SU-DHL-6 (cell line): ENCODE measurements around the gene TGM3.

Source experiments
- H2AFZ ChIP-seq: fragments of 200-600 bp; sonication (generic); 2 replicates; pipeline ENCODE4 v1.6.1; 2014; ENCODE audit warnings: low read depth, mild to moderate bottlenecking, moderate library complexity, mixed read lengths, antibody characterized with exemption, low read length; ENCODE audit not compliant: severe bottlenecking
- H3F3A ChIP-seq: fragments of 200-600 bp; shearing (Covaris generic); 2 replicates; pipeline ENCODE4 v1.6.0; 2016; ENCODE audit warnings: antibody characterized with exemption, mild to moderate bottlenecking; ENCODE audit not compliant: insufficient read depth
- H3K27ac ChIP-seq: fragments of 200-600 bp; sonication (generic); 2 replicates; pipeline ENCODE4 v1.5.1; 2016; ENCODE audit warnings: low read depth, mild to moderate bottlenecking, low read length, moderate library complexity, mixed read lengths
- H3K27me3 ChIP-seq: fragments of 200-600 bp; sonication (generic), shearing (Covaris generic); 2 replicates; pipeline ENCODE4 v1.6.0; 2014; ENCODE audit warnings: mild to moderate bottlenecking, low read length
- H3K36me3 ChIP-seq: fragments of 200-600 bp; sonication (generic); 2 replicates; pipeline ENCODE4 v1.6.1; 2014; ENCODE audit warnings: mild to moderate bottlenecking, low read length, mixed read lengths
- H3K4me2 ChIP-seq: fragments of 300-600, 200-600 bp; shearing (Covaris generic), sonication (generic); 2 replicates; pipeline ENCODE4 v1.6.0; 2014; ENCODE audit warnings: low read length, low read depth, mild to moderate bottlenecking; ENCODE audit not compliant: poor library complexity, severe bottlenecking
- H3K4me3 ChIP-seq: fragments of 200-600 bp; sonication (generic); 2 replicates; pipeline ENCODE4 v1.5.1; 2014; ENCODE audit warnings: antibody characterized with exemption, low read length, mild to moderate bottlenecking, mixed read lengths; ENCODE audit not compliant: insufficient read depth, poor library complexity, severe bottlenecking
- H3K79me2 ChIP-seq: fragments of 200-600 bp; sonication (generic); 2 replicates; pipeline ENCODE4 v1.6.1; 2014; ENCODE audit warnings: mild to moderate bottlenecking, low read length, moderate library complexity; ENCODE audit not compliant: insufficient read depth
- H3K9ac ChIP-seq: fragments of 200-600 bp; sonication (generic); 2 replicates; pipeline ENCODE4 v1.7.0; 2014; ENCODE audit warnings: mild to moderate bottlenecking, low read length
- H3K9me2 ChIP-seq: fragments of 200-600 bp; sonication (generic); replicated peaks from 2 replicates; pipeline ENCODE4 v1.6.1; 2014; ENCODE audit warnings: low read length; ENCODE audit not compliant: insufficient read depth
- H3K9me3 ChIP-seq: fragments of 200-600 bp; sonication (generic); 2 replicates; pipeline ENCODE4 v1.6.1; 2014; ENCODE audit warnings: low read length, mixed read lengths; ENCODE audit not compliant: insufficient read depth
- H4K20me1 ChIP-seq: fragments of 200-600 bp; sonication (generic); 2 replicates; pipeline ENCODE4 v1.6.1; 2014; ENCODE audit warnings: low read depth, mild to moderate bottlenecking, antibody characterized with exemption, low read length, moderate library complexity, mixed read lengths
- EZH2phosphoT487 ChIP-seq: fragments of 200-600 bp; sonication (generic), shearing (Covaris generic); conservative IDR thresholded peaks from 2 replicates; pipeline ENCODE4 v1.6.1; 2018; ENCODE audit warnings: mild to moderate bottlenecking, antibody characterized with exemption, low read length, moderate library complexity, mixed read lengths
- TF ChIP-seq, protein P1 (sequence below): fragments of 200-600 bp; sonication (generic); IDR thresholded peaks from one replicate; pipeline ENCODE4 v1.5.1; 2017; ENCODE audit warnings: antibody characterized with exemption, mild to moderate bottlenecking, low read length, moderate library complexity; ENCODE audit not compliant: insufficient read depth, poor library complexity, severe bottlenecking

The TGM3 gene

GRCh38 chr20:2283706-2284423 lies 11.9 kb upstream of the TGM3 start:
- H3K27ac ChIP-seq: no peak overlapping the region
- no peak overlapping the region for H3K4me2 ChIP-seq
- no peaks in the 10 kb centered on the region for H3K79me2 ChIP-seq
- H2AFZ ChIP-seq: no peak overlapping the region
- H4K20me1 ChIP-seq: no peaks in the 10 kb centered on the region
- H3K9ac ChIP-seq: no peak overlapping the region
- TF ChIP-seq, protein P1, sequence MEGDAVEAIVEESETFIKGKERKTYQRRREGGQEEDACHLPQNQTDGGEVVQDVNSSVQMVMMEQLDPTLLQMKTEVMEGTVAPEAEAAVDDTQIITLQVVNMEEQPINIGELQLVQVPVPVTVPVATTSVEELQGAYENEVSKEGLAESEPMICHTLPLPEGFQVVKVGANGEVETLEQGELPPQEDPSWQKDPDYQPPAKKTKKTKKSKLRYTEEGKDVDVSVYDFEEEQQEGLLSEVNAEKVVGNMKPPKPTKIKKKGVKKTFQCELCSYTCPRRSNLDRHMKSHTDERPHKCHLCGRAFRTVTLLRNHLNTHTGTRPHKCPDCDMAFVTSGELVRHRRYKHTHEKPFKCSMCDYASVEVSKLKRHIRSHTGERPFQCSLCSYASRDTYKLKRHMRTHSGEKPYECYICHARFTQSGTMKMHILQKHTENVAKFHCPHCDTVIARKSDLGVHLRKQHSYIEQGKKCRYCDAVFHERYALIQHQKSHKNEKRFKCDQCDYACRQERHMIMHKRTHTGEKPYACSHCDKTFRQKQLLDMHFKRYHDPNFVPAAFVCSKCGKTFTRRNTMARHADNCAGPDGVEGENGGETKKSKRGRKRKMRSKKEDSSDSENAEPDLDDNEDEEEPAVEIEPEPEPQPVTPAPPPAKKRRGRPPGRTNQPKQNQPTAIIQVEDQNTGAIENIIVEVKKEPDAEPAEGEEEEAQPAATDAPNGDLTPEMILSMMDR: no peak
- no peak for TF ChIP-seq EZH2phosphoT487
- no peaks in the 10 kb centered on the region for H3K27me3 ChIP-seq
- no peaks in the 10 kb centered on the region for H3F3A ChIP-seq
- H3K4me3 ChIP-seq: no peak overlapping the region
- H3K9me2 ChIP-seq: no peaks in the 10 kb centered on the region
- H3K9me3 ChIP-seq: no peaks in the 10 kb centered on the region
- H3K36me3 ChIP-seq: no peaks in the 10 kb centered on the region

- Histone ChIP-seq H3F3A (no peaks in the 10 kb centered on the region), H2AFZ (no peak overlapping the region), H3K4me3 (no peak overlapping the region), H4K20me1 (no peaks in the 10 kb centered on the region), H3K27me3 (no peaks in the 10 kb centered on the region), H3K9me2 (no peaks in the 10 kb centered on the region), H3K36me3 (no peaks in the 10 kb centered on the region), H3K9me3 (no peaks in the 10 kb centered on the region), H3K27ac (no peak overlapping the region), H3K4me2 (no peak overlapping the region), H3K9ac (no peak overlapping the region), H3K79me2 (no peaks in the 10 kb centered on the region)
- TF ChIP-seq EZH2phosphoT487: no peak
- TF ChIP-seq, protein P1: no peak
Measured at GRCh38 chr20:2285193-2285592, 10.6 kb upstream of the TGM3 start.

DNA sequence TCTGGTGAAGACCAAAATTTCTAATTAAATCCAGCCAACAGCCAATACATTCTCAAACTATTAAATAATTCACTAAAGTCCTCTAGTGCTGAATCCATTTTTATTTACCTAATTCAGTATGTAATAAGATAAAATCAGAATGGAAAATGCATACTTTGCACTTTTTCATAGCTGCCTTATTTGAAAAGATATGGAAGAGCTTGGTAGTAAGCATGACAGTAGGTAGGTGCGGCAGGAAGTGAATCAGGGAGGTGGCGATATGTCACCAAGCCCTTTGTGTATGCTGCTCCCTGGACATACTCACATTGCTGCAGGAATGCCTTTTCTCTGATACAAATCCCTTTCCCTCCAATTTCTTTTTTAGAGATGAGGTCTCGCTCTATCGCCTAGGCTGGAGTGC lies 10.2 kb upstream of the TGM3 start:
- no peaks in the 10 kb centered on the region for H3K27me3 ChIP-seq
- no peak overlapping the region for H3K4me2 ChIP-seq
- no peak overlapping the region for H2AFZ ChIP-seq
- no peaks in the 10 kb centered on the region for H3K36me3 ChIP-seq
- no peak overlapping the region for H3K4me3 ChIP-seq
- no peaks in the 10 kb centered on the region for H3K79me2 ChIP-seq
- no peaks in the 10 kb centered on the region for H3K9me3 ChIP-seq
- no peaks in the 10 kb centered on the region for H3K9me2 ChIP-seq
- H4K20me1 ChIP-seq: no peaks in the 10 kb centered on the region
- no peak for TF ChIP-seq EZH2phosphoT487
- TF ChIP-seq, protein P1: no peak
- no peaks in the 10 kb centered on the region for H3F3A ChIP-seq
- no peak overlapping the region for H3K27ac ChIP-seq
- no peak overlapping the region for H3K9ac ChIP-seq
